RKO (cell line): ENCODE measurements around the gene ZNF738.
"Not testable (repeated sequence)": the region's sequence is repeated elsewhere in the genome, so short reads cannot be mapped to it uniquely, and the experiment has no call there.

Experiments used
- DNase-seq: peaks from one replicate; pipeline ENCODE4 v3.0.0-alpha.2; 2016; ENCODE audit warnings: low spot score

The ZNF738 gene

DNA sequence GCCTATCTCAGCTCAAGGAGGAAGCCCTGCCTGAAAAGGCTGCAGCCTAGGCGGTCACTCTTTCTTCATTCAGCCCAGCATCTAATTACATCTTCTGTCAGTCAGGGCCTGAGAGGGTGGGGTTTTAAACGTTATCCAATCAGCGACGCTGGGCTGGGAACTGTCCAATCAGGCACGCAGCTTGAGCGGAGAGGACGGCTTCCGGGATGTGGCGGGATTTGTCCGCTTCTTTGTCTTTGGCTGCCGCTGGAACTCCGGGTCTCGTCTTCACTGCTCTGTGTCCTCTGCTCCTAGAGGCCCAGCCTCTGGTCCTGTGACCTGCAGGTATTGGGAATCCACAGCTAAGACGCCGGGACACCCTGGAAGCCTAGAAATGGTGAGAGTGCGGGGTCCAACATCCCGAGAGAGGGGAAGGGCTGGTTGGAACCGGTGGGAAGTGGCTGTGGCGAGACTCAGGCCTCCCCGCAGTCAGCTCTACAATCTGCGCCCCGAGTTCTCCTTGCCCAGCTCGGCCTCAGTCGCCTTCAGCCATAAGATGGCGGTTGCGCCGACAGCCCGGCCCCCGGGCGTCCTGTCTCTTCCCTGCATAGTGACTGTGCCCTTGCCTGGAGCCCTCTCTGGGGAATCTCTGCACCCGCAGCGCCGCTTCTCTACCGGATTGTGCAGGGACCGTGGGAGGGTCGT, at the start of gene ZNF738:
Gene ZNF738 (plus strand): TSS at position 233 of the 684 bp plus-strand sequence. CDS start 141 bp downstream, at position 374.
- peak; percentile 96 for DNase-seq

DNA sequence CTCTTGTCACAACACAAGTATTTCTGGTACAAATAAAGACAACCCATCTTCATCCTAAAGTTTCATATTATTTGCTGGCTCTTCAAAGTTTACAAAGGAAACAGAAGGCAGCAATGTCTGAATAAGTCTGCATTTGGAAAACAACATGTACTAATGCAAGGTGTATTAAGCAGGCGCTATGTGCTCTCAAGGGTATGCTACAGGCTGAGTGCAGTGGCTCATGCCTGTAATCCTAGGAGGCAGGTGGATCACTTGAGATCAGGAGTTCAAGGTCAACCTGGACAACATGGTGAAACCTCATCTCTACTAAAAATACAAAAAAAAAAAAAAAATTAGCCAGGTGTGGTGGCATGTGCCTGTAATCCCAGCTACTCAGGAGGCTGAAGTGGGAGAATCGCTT, 46.0 kb upstream of the ZNF738 start:
- not testable (repeated sequence) for DNase-seq

DNA sequence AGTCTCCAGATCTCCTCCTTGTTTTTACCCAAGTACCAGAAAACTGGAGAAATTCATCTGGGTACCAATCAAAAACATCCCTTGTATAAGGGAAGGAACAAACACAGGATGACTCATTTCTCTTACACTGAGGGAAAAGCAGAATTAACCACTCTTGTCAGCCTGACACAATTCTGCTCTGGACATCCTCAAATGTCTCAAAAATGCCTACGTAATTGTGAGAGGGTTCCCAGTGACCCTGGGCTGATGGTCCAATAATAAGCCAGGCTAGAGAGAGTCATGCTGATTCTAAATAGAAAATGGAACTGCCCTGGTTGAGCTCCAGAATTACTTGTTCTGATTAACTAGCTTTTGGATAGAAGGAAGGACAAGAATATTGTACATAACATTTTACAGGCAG, 44.1 kb upstream of the ZNF738 start:
- DNase-seq = no peak

DNA sequence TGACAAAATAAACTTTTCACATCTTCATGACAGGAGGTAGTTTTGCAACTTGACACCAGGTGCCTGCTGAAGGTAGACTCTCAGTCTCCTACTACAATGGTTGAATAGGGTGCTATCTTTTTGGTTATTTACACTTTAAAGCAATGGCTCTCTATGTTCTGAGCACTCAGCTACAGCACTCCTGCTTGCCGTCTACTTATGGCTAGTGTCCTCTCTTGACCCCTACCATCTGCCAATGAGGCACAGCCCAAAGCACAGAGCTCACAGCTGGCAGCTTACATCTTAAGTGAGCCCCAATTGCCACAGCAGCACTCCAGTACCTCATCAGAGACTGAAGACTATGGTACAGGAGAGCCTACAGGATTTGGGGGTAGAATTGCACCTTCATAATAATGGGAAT, 41.0 kb upstream of the ZNF738 start:
- no peak for DNase-seq

DNA sequence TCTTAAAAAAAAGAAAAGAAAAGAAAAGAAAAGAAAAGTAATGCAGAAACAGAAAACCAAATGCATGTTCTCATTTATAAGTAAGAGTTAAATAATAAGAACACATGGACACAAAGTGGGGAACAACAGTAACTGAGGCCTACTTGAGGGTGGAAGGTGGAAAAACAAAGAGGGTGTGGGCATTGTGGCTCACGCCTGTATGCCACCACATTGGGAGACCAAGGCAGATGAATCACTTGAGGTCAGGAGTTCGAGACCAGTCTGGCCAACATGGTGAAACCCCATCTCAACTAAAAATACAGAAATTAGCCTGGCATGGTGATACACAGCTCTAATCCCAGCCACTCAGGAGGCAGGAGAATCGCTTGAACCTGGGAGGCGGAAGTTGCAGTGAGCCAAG, 37.7 kb upstream of the ZNF738 start:
- DNase-seq = no peak

DNA sequence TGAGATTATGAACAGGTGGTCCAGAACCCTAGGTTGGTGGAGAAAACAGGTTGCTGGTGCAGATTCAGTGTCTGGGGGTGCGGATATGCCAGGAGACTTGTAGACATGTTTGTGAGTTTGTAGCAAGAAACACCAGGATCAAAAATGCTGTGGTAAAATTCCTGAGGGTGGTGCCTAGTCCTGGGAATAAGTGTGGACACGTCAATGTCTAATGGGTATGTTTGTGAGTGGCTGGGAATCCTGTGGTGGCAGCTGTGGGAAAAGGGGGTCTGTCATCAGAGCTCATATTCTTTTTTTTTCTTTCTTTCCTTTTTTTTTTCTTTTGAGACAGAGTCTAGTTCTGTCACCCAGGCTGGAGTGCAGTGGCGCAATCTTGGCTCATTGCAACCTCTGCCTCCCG, 36.8 kb upstream of the ZNF738 start:
- peak; percentile 22 for DNase-seq

DNA sequence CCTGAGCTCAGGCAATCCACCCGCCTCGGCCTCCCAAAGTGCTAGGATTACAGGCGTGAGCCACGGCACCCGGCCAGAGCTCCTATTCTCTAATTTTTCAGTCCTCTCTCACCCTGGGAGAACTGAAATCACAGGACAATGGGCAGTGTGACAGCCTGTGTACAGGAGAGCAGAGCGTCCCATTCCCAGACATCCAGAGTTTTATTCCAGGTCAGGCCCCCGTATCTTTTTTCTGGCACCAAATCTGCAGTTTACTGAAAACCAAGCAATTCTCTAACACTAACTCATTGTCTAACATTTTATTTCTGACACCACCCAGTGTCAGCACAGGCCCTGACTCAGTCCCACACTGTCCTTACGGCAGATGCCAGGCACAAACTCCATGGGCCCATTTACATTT, 36.3 kb upstream of the ZNF738 start:
- no peak for DNase-seq

DNA sequence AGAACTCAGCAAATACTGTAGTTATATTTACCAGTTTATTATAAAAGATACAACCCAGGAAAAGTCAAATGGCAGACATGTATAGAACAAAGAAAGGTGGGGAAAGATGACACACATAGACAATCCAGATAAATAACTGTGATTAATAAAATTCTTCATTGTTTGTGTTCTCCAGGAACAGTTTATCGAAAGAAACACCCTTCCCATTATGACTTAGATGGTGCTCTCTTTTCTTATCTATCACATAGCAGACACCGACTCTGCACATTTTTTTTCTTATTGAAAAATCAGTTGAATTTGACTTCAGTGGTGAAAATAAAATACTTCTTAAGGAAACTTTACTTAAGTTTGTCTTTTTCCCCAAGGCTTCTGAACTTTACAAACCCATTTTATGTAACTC, 35.8 kb upstream of the ZNF738 start:
- DNase-seq = no peak

DNA sequence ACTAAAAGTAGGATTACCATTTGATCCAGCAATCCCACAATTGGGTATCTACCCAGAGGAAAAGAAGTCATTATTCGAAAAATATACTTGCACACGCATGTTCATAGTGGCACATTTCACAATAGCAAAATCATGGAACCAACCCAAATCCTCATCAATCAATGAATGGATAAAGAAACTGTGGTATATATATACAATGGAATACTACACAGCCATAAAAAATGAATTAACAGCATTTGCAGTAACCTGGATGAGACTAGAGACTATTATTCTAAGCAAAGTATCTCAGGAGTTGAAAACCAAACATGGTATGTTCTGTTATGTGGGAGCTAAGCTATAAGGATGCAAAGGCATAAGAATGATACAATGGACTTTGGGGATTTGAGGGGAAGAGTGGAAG, 32.6 kb upstream of the ZNF738 start:
- DNase-seq = no peak

DNA sequence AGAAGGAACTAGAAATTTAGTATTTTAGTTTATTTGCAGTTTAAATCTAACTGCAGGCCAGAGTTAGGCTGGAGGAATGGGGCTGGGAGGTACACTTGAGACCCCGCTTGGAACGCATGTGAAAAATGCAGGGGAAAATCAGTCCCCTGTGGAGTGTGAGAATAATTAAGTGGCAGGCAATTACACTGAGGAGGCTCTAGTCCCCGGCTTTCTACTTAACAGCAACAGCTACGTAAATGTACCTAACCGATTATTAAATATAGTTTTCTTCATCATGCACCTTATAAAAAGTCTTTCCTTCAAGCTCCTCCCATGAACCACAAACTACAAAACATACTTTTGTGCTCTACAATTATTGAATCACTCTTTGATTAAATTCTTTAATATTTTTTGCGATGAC, 30.4 kb upstream of the ZNF738 start:
- DNase-seq = peak; percentile 30

DNA sequence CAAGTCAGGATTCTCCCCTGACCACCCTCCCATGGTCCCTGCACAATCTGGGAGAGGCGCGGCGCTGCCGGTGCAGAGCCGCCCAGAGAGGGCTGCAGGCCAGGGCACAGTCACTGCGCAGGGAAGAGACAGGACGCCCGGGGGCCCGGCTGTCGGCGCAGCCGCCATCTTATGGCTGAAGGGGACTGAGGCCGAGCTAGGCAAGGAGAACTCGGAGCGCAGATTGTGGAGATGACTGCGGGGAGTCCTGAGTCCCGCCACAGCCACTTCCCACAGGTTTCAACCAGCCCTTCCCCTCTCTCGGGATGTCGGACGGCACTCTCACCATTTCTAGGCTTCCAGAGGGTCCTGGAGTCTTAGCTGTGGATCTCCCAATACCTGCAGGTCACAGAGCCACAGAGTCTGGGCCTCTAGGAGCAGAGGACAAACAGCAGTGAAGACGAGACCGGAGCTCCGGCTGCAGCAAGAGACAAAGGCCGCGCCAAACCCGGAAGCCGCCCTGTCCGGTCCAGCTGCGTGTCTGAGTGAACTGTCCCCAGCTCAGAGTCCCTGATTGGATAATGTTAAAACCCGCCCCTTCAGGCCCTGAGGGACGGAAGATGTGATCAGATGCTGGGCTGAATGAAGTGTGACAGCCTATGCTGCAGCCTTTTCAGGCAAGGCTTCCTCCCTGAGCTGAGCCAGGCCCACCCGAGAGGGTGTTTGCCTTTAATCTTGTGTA, 29.8 kb upstream of the ZNF738 start, which contains the start of gene ZNF708:
Gene ZNF708 (minus strand): TSS at position 526 of the 721 bp plus-strand sequence. CDS start 198 bp downstream, at position 328.
- DNase-seq = peak; percentile 95

DNA sequence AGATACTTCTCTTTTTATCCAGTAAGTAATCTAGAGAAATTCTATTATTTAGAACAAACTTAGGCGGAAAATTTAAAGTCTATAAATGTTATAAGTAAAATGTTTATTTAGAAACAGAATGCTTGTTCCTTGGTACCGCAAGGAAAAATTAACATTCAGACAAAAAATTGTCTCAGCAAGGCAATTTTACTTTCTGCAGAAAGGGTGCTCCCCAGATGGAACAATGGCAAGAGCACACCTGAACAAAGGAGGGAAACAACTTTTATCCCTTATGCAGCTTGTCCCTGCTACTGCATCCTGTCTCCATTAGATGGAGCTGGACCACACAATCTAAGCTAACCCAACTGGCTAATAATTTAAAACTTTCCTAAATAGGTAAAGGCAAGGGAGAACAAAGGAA, 23.1 kb upstream of the ZNF738 start:
- DNase-seq = no peak

DNA sequence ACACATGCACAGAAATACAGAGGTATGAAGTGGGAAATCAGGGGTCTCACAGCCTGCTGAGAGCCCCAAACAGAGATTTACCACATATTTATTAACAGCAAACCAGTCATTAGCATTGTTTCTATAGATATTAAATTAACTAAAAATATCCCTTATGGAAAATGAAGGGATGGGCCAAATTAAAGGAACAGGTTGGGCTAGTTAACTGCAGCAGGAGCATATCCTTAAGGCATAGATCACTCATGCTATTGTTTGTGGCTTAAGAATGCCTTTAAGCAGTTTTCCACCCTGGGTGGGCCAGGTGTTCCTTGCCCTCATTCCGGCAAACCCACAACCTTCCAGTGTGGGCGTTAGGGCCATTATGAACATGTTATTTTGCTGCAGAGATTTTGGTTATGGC, 14.0 kb upstream of the ZNF738 start:
- DNase-seq = not testable (repeated sequence)

DNA sequence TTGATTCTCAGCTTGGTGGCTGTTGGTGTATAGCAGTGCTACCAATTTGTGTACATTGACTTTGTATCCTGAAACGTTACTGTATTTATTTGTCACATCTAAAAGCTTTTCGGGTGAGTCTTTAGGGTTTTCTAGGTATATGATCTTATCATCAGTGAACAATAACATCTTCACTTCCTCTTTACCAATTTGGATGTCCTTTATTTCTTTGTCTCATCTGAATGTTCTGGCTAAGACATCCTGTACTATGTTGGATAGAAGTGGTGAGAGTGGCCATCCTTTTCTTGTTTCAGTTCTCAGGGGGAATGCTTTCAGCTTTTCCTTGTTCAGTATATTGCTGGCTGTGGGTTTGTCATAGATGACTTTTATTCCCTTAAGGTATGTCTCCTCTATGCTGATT, 6.0 kb upstream of the ZNF738 start:
- DNase-seq = no peak

DNA sequence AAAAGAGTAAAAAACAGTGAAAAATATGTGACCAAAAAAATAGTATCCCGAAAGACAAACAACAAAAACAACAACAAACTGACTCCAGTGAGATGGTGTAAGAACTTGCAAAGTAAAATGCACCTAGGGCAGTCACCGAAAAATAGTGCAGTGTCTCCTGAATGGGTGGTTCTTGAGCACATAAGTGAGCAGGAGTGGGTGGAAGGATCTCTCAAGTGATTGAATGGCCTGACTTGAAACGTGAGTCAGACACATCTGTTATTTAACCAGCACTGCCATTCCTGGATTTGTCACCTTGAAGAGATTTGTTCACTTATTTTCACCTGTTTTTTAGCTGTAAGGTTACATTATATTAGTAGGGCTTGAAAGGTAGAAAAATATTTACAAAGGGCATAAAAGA, 3.5 kb downstream of the ZNF738 start:
- DNase-seq = peak; percentile 67

DNA sequence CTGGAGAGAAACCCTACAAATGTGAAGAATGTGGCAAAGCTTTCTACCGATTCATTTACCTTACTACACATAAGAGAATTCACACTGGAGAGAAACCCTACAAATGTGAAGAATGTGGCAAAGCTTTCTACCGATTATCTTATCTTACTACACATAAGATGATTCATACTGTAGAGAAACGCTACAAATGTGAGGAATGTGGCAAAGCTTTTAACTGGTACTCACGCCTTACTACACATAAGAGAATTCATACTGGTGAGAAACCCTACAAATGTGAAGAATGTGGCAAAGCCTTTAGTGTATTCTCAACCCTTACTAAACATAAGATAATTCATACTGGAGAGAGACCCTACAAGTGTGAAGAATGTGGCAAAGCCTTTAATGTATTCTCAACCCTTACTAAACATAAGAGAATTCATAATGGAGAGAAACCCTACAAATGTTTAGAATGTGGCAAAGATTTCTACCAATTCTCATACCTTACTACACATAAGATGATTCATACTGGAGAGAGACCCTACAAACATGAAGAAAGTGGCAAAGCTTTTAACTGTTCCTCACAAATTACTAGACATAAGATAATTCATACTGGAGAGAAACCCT, 25.3 kb downstream of the ZNF738 start:
- no peak for DNase-seq

DNA sequence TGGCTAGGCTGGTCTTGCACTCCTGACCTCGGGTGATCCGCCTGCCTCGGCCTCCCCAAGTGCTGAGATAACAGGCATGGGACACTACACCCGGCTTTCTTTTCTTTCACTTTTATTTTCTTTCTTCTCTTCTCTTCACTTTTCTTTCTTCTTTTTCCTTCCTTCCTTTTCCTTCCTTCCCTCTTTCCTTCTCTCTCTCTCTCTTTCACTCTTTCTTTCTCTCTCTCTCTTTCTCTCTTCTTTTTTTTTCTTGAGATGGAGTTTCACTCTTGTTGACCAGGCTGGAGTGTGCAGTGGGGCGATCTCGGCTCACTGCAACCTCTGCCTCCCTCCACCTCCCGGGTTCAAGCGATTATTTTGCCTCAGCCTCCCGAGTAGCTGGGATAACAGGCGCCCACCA, 37.3 kb downstream of the ZNF738 start:
- DNase-seq = no peak

DNA sequence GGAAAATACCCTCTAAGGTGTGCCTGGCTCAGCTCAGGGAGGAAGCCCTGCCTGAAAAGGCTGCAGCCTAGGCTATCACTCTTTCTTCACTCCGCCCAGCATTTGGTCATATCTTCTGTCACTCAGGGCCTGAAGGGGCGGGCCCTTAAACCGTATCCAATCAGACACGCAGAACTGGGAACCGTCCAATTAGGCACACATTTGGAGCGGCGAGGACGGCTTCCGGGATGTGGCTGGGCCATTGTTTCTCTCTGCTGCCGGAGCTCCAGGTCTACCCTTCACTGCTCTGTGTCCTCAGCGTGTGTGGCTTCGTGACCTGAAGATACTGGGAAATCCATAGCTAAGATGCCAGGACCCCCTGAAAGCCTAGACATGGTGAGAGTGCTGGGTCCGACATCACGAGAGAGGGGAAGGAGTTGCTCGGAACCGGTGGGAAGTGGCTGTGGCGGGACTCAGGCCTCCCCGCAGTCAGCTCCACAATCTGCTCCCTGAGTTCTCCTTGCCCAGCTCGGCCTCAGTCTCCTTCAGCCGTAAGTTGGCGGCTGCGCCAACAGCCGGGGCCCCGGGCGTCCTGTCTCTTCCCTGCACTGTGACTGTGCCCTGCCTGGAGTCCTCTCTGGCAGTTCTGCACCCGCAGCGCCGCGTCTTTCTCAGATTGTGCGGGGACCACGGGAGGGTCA, 38.2 kb downstream of the ZNF738 start, which contains the start of gene ZNF493:
Gene ZNF493 (plus strand): TSS at position 241 of the 680 bp plus-strand sequence. CDS start 105 bp downstream, at position 346.
- peak; percentile 97 for DNase-seq

DNA sequence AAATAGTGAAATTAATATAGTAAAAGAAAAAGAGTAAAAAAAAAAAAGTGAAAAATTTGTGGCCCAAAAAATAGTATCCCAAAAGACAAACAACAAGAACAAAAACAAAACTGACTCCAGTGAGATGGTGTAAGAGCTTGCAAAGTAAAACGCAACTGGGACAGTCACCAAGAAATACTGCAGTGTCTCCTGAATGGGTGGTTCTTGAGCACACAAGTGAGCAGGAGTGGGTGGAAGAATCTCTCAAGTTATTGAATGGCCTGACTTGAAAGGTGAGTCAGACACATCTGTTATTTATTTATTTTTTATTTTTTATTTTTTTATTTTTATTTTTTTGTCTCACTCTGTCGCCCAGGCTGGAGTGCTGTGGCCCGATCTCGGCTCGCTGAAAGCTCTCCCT, 40.1 kb downstream of the ZNF738 start:
- DNase-seq = peak; percentile 59

DNA sequence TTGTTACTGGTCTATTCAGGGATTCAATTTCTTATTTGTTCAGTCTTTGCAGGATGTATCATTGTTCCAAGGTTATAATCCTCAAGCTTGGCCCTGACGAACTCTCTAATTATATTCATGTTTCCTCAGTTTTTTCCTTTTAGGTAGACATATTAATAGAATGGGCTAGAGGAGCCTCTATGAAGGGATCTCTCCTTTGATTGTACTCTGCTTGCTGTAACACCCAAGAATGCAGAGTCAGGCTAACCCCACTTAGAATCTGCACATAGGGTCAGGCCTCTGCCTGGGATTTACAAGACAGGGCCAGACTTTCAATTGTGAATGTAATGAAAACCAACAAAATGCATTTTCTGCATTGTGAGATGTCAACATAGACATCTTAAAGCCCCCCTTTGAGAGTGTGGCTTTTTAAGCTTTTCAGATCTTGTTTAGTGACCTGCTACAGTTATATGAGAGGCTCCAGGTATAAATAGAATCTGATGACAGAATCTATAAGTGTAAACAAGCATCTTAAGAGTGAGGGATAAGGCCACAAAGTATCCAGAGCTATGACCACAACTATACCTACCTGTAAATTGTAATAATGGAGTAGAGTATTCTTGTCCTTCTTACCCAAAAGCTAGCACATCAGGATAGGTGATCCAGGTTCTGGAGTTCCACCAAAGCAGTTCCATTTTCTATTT, 43.6 kb downstream of the ZNF738 start:
- DNase-seq = no peak

DNA sequence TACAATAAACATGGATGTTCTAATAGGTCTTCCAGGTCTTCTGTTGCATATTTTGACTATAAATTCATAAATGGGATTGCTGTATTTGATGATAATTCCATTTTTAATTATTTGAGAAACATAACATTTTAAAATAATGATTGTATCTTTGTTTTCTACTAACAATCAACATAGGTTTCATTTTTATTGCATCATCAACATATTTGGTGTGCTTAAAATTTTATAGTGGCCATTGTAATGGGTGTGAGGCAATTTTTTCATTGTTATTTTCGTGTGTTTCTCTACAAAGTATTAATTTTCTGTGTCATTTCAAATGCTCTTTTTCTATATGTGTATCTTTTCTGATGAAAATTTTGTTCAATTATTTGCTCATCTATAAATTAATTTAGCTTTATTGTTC, 51.4 kb downstream of the ZNF738 start:
- DNase-seq = no peak

DNA sequence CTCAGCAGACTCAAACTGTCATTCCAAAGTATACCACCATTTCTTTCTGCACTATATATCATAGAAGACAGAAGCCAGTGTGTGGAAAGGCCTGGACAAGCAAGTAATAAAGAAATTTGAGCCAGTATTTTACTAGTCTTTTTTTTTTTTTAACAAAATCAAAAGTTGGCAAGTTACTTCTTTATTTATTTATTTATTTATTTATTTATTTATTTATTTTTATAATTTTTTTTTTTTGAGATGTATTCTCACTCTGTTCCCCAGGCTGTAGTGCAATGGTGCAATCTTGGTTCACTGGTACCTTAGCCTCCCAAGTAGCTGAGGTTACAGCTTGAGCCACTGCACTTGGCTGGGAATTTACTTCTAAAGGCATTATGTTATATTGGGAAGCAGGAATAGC, 63.4 kb downstream of the ZNF738 start:
- DNase-seq = no peak
